ENCODE data around the gene TMEM9B. TPM values are rescaled to one million over a fixed set of nuclear protein-coding genes. Genes with fewer than 3 reads are reported as not detected.

The TMEM9B gene
- total and polyA plus RNA-seq, 9 of the 15 experiments (the other 6 are each of a cell fraction or from before 2014, with no cell fraction given): 7.7 to 20.0 (median 14.0) TPM

DNA sequence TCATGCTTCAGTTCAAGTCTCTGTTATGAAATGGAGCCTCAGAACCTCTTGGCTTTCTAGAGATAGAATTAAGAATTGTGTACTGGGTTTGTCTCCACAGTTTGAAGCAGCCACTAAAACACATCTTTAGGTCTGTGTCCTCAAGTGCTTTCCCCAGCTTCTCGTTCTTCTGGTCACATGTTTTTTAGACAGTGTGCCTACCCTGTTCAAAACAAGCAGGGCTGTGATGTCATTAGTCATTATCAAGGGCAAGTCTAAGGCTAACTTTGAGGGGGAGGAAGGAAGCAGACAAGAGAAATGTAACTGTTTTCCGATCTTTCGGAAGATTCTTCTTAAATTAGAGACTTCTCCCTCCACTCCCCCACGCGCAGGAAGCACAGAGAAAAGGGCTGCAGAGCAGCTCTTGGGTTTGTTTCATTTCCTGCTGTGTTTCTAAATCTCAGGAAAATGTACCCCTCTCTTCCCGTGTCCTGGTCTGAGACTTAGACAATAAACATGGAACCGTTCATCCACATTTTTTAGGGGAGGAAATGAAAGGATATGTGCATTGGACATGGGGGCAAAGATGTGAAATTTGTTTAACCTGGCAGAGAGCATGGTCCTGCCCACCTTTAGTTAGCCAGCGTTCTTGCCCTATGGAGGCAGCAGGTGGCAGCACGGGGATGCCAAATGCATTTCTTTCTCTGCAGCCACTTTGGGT lies 50.1 kb downstream of the TMEM9B start (continued):
- TF ChIP-seq, protein P1, sequence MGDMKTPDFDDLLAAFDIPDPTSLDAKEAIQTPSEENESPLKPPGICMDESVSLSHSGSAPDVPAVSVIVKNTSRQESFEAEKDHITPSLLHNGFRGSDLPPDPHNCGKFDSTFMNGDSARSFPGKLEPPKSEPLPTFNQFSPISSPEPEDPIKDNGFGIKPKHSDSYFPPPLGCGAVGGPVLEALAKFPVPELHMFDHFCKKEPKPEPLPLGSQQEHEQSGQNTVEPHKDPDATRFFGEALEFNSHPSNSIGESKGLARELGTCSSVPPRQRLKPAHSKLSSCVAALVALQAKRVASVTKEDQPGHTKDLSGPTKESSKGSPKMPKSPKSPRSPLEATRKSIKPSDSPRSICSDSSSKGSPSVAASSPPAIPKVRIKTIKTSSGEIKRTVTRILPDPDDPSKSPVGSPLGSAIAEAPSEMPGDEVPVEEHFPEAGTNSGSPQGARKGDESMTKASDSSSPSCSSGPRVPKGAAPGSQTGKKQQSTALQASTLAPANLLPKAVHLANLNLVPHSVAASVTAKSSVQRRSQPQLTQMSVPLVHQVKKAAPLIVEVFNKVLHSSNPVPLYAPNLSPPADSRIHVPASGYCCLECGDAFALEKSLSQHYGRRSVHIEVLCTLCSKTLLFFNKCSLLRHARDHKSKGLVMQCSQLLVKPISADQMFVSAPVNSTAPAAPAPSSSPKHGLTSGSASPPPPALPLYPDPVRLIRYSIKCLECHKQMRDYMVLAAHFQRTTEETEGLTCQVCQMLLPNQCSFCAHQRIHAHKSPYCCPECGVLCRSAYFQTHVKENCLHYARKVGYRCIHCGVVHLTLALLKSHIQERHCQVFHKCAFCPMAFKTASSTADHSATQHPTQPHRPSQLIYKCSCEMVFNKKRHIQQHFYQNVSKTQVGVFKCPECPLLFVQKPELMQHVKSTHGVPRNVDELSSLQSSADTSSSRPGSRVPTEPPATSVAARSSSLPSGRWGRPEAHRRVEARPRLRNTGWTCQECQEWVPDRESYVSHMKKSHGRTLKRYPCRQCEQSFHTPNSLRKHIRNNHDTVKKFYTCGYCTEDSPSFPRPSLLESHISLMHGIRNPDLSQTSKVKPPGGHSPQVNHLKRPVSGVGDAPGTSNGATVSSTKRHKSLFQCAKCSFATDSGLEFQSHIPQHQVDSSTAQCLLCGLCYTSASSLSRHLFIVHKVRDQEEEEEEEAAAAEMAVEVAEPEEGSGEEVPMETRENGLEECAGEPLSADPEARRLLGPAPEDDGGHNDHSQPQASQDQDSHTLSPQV (IDR thresholded peaks at IDR 0.05): peak; percentile 83; the same call in 1 of the 2 replicates
- TF ChIP-seq RAD51 (IDR thresholded peaks at IDR 0.05; ENCODE audit: borderline replicate concordance, low read depth) (peak; percentile 46), ZNF224 (CRISPR knock-in tag; IDR thresholded peaks at IDR 0.05) (no peak), ETS2 (tag; IDR thresholded peaks at IDR 0.05; ENCODE audit: borderline replicate concordance, poor library complexity, severe bottlenecking) (no peak), L3MBTL2 (IDR thresholded peaks at IDR 0.05) (peak; percentile 90), ZNF239 (CRISPR knock-in tag; IDR thresholded peaks at IDR 0.05) (peak; percentile 9; the same call in 1 of the 2 replicates), TCF3 (CRISPR knock-in tag; IDR thresholded peaks at IDR 0.05) (0 out of 2 replicates have a peak, but pooled peaks have one; percentile 6), FOXM1 (IDR thresholded peaks at IDR 0.05; ENCODE audit: low read depth) (peak; percentile 46; the same call in 1 of the 2 replicates), FOXM1 (CRISPR knock-in tag; IDR thresholded peaks at IDR 0.05; ENCODE audit: low read depth) (no peak), ZNF589 (CRISPR knock-in tag; IDR thresholded peaks at IDR 0.05; ENCODE audit: low read depth) (peak; percentile 68; the same call in 1 of the 2 replicates), CXXC5 (CRISPR knock-in tag; IDR thresholded peaks at IDR 0.05) (0 out of 2 replicates have a peak, but pooled peaks have one; percentile 21), ETV6 (IDR thresholded peaks at IDR 0.05; ENCODE audit: borderline replicate concordance in 1 of 2, low read depth in 2 of 2, low read length in 1 of 2) (peak in 1 of 2 experiments; percentile 62; a peak in 1 of 4 replicates), ETV6 (CRISPR knock-in tag; IDR thresholded peaks at IDR 0.05; ENCODE audit: borderline replicate concordance) (no peak), RNF2 (IDR thresholded peaks at IDR 0.05) (peak; percentile 62; the same call in 1 of the 2 replicates), ZNF766 (CRISPR knock-in tag; conservative IDR thresholded peaks at IDR 0.05) (0 out of 2 replicates have a peak, but pooled peaks have one; percentile 27), ATF1 (CRISPR knock-in tag; IDR thresholded peaks at IDR 0.05) (no peak), ATF1 (tag; IDR thresholded peaks at IDR 0.05) (peak; percentile 82), ARID1B (IDR thresholded peaks at IDR 0.05) (peak; percentile 61), FOXA1 (IDR thresholded peaks at IDR 0.05; ENCODE audit: borderline replicate concordance) (no peak), ASH1L (IDR thresholded peaks at IDR 0.05; ENCODE audit: borderline replicate concordance, low read depth, partially characterized antibody) (no peak)
- TF ChIP-seq, protein P2, sequence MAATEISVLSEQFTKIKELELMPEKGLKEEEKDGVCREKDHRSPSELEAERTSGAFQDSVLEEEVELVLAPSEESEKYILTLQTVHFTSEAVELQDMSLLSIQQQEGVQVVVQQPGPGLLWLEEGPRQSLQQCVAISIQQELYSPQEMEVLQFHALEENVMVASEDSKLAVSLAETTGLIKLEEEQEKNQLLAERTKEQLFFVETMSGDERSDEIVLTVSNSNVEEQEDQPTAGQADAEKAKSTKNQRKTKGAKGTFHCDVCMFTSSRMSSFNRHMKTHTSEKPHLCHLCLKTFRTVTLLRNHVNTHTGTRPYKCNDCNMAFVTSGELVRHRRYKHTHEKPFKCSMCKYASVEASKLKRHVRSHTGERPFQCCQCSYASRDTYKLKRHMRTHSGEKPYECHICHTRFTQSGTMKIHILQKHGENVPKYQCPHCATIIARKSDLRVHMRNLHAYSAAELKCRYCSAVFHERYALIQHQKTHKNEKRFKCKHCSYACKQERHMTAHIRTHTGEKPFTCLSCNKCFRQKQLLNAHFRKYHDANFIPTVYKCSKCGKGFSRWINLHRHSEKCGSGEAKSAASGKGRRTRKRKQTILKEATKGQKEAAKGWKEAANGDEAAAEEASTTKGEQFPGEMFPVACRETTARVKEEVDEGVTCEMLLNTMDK (IDR thresholded peaks at IDR 0.05; ENCODE audit: borderline replicate concordance, insufficient read depth, low read depth, low read length, poor library complexity, severe bottlenecking): no peak
- TF ChIP-seq, protein P3, sequence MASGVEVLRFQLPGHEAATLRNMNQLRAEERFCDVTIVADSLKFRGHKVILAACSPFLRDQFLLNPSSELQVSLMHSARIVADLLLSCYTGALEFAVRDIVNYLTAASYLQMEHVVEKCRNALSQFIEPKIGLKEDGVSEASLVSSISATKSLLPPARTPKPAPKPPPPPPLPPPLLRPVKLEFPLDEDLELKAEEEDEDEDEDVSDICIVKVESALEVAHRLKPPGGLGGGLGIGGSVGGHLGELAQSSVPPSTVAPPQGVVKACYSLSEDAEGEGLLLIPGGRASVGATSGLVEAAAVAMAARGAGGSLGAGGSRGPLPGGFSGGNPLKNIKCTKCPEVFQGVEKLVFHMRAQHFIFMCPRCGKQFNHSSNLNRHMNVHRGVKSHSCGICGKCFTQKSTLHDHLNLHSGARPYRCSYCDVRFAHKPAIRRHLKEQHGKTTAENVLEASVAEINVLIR (CRISPR knock-in tag; IDR thresholded peaks at IDR 0.05): peak; percentile 61

All from K562 (cell line).